DOHH2 (cell line): ENCODE data around the gene NKAIN2.

Source experiments
- H3F3A ChIP-seq: fragments of 200-600 bp; sonication (generic), shearing (Covaris generic); 2 replicates; pipeline ENCODE4 v1.6.0; 2016; ENCODE audit warnings: antibody characterized with exemption, mild to moderate bottlenecking; ENCODE audit not compliant: control insufficient read depth, insufficient read depth
- H3K27ac ChIP-seq: fragments of 200-600 bp; sonication (generic); 2 replicates; pipeline ENCODE4 v1.5.1; 2014; ENCODE audit warnings: low read depth, mild to moderate bottlenecking, low read length, moderate library complexity
- H3K27me3 ChIP-seq: fragments of 200-600 bp; sonication (generic); 2 replicates; pipeline ENCODE4 v1.6.1; 2014; ENCODE audit warnings: mild to moderate bottlenecking, low read length, mixed read lengths; ENCODE audit not compliant: control insufficient read depth
- H3K36me3 ChIP-seq: fragments of 200-600 bp; sonication (generic); 2 replicates; pipeline ENCODE4 v1.6.1; 2014; ENCODE audit warnings: mild to moderate bottlenecking, low read length, moderate library complexity, mixed read lengths; ENCODE audit not compliant: control insufficient read depth
- H3K4me1 ChIP-seq: fragments of 200-600 bp; sonication (generic); 2 replicates; pipeline ENCODE4 v1.6.1; 2014; ENCODE audit warnings: mild to moderate bottlenecking, low read length, mixed read lengths; ENCODE audit not compliant: control insufficient read depth
- H3K4me2 ChIP-seq: fragments of 200-600 bp; sonication (generic); 2 replicates; pipeline ENCODE4 v1.6.0; 2014; ENCODE audit warnings: mild to moderate bottlenecking, low read length, moderate library complexity
- H3K4me3 ChIP-seq: fragments of 200-600 bp; sonication (generic); 2 replicates; pipeline ENCODE4 v1.5.1; 2014; ENCODE audit warnings: mild to moderate bottlenecking, low read length, mixed read lengths
- H3K79me2 ChIP-seq: fragments of 200-600 bp; sonication (generic); 2 replicates; pipeline ENCODE4 v1.6.1; 2014; ENCODE audit warnings: mild to moderate bottlenecking, low read length, mixed read lengths; ENCODE audit not compliant: control insufficient read depth
- H3K9me2 ChIP-seq: fragments of 200-600 bp; sonication (generic); replicated peaks from 2 replicates; pipeline ENCODE4 v1.6.1; 2014; ENCODE audit warnings: mild to moderate bottlenecking, low read length, mixed read lengths; ENCODE audit not compliant: control insufficient read depth
- H3K9me3 ChIP-seq: fragments of 200-600 bp; sonication (generic); 2 replicates; pipeline ENCODE4 v1.6.1; 2014; ENCODE audit warnings: antibody characterized with exemption, low read length, mixed read lengths; ENCODE audit not compliant: control insufficient read depth, insufficient read depth
- H4K20me1 ChIP-seq: fragments of 200-600 bp; sonication (generic); 2 replicates; pipeline ENCODE4 v1.6.0; 2014; ENCODE audit warnings: low read depth, mild to moderate bottlenecking, antibody characterized with exemption, low read length, moderate library complexity; ENCODE audit not compliant: control insufficient read depth, insufficient read depth
- EZH2phosphoT487 ChIP-seq: fragments of 200-600 bp; sonication (generic); IDR thresholded peaks from 2 replicates; pipeline ENCODE4 v1.6.1; 2017; ENCODE audit warnings: borderline replicate concordance, mild to moderate bottlenecking, antibody characterized with exemption, low read length, moderate library complexity, mixed read lengths
- TF ChIP-seq, protein P1 (sequence below): fragments of 200-600 bp; sonication (generic); IDR thresholded peaks from one replicate; pipeline ENCODE4 v1.5.1; 2014; ENCODE audit warnings: antibody characterized with exemption, mild to moderate bottlenecking, low read depth, low read length; ENCODE audit not compliant: poor library complexity, severe bottlenecking

The NKAIN2 gene

DNA sequence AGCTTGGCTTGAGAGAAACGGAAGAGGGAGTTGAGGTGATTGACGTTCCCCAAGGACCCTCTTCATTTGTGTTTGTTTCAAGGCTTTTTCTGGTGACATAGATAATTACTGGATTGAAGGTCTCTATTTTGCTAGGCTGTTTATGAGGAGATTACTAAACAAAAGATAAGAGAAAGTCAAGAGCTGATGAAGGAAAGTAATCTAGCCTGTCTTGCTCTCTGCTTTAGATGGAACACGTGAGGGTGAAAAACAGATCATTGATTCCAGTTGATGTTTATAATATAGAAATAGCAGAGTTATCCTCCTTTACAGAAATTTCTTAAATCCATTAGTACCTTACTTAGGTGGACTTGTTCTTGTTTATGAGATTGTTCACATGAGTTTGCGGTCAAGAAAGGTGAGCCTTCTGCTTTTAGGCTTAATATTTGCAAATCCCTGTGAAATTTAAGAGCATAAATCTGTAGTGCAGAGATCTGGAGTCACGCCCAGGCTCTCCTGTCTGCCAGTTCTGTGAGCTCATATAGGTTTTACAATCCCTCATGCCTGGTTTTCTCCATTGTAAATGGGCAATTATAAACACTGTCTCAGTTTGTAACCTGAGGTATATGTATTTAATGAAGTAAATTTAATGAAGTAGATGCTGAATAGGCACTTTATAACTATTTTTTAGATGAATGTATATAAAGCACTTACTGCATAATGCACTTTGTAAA, 272.8 kb downstream of the NKAIN2 start:
- Histone ChIP-seq H3K79me2 (no peaks in the 10 kb centered on the region), H4K20me1 (no peaks in the 10 kb centered on the region), H3K27me3 (no peaks in the 10 kb centered on the region), H3K9me2 (no peaks in the 10 kb centered on the region), H3K4me2 (no peak overlapping the region), H3K36me3 (no peaks in the 10 kb centered on the region), H3F3A (no peaks in the 10 kb centered on the region), H3K9me3 (no peaks in the 10 kb centered on the region), H3K4me3 (no peak overlapping the region), H3K27ac (no peak overlapping the region), H3K4me1 (no peaks in the 10 kb centered on the region)
- no peak for TF ChIP-seq EZH2phosphoT487
- TF ChIP-seq, protein P1, sequence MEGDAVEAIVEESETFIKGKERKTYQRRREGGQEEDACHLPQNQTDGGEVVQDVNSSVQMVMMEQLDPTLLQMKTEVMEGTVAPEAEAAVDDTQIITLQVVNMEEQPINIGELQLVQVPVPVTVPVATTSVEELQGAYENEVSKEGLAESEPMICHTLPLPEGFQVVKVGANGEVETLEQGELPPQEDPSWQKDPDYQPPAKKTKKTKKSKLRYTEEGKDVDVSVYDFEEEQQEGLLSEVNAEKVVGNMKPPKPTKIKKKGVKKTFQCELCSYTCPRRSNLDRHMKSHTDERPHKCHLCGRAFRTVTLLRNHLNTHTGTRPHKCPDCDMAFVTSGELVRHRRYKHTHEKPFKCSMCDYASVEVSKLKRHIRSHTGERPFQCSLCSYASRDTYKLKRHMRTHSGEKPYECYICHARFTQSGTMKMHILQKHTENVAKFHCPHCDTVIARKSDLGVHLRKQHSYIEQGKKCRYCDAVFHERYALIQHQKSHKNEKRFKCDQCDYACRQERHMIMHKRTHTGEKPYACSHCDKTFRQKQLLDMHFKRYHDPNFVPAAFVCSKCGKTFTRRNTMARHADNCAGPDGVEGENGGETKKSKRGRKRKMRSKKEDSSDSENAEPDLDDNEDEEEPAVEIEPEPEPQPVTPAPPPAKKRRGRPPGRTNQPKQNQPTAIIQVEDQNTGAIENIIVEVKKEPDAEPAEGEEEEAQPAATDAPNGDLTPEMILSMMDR = no peak

DNA sequence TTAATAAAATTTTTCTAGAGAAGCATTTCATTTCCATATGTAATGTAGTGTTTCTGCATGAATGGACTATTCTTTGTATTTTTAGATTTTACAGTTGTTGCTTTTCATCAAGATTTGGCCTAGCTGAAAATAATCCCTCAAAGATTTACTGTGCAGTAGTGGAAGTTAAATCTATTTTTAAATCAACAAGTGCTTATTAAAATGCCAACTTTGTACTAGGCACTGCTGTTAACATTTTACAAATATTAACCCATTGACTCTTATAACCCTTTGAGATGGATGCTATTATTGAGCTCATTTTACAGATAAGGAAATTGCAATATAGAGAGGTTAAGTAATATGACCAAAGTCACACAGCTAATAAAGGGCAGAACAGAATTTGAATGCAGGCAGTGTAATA, 274.5 kb downstream of the NKAIN2 start:
- no peak overlapping the region for H3K4me2 ChIP-seq
- no peak overlapping the region for H3K27ac ChIP-seq
- no peaks in the 10 kb centered on the region for H3F3A ChIP-seq
- no peaks in the 10 kb centered on the region for H3K36me3 ChIP-seq
- TF ChIP-seq, protein P1 = no peak
- no peak for TF ChIP-seq EZH2phosphoT487
- no peaks in the 10 kb centered on the region for H3K27me3 ChIP-seq
- H3K9me3 ChIP-seq = no peaks in the 10 kb centered on the region
- no peaks in the 10 kb centered on the region for H3K79me2 ChIP-seq
- H4K20me1 ChIP-seq = no peaks in the 10 kb centered on the region
- H3K9me2 ChIP-seq = no peaks in the 10 kb centered on the region
- no peak overlapping the region for H3K4me3 ChIP-seq
- no peaks in the 10 kb centered on the region for H3K4me1 ChIP-seq

DNA sequence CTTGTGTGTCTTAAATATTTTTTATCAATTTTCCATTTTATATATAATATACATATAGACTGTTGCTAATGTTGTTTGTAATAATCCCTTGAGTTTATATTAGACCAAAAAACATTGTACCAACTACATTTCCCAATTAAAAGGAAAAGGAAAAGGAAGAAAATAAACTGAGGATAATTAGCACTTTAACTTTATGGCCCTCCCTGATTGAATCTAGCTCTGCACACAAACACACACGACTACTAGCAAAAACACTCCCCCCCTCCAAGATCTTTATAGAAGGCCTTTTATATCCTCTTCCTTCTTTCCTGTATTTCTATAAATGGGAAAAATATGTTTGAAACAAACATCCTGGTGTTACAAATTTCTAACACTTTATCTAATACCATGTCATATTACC, 276.8 kb downstream of the NKAIN2 start:
- no peaks in the 10 kb centered on the region for H3K36me3 ChIP-seq
- H3K9me2 ChIP-seq = no peaks in the 10 kb centered on the region
- no peaks in the 10 kb centered on the region for H3K9me3 ChIP-seq
- no peaks in the 10 kb centered on the region for H3K79me2 ChIP-seq
- no peaks in the 10 kb centered on the region for H3K4me1 ChIP-seq
- H3K27me3 ChIP-seq = no peaks in the 10 kb centered on the region
- H4K20me1 ChIP-seq = no peaks in the 10 kb centered on the region
- no peak overlapping the region for H3K4me2 ChIP-seq
- no peak overlapping the region for H3K27ac ChIP-seq
- H3K4me3 ChIP-seq = no peak overlapping the region
- no peaks in the 10 kb centered on the region for H3F3A ChIP-seq
- TF ChIP-seq, protein P1 = no peak
- no peak for TF ChIP-seq EZH2phosphoT487
